H9 (cell line): ENCODE measurements around the gene TAOK1. TPM values are rescaled to one million over a fixed set of nuclear protein-coding genes. Genes with fewer than 3 reads are reported as not detected.
A peak's percentile ranks its signal among the peaks of the same experiment; 100 is the strongest.

Experiments
- DNase-seq: peaks from one replicate; pipeline ENCODE4 v3.0.0-alpha.2; 2017
- H2AFZ ChIP-seq: one replicate; pipeline ENCODE4 v1.6.1; 2013; ENCODE audit warnings: mild to moderate bottlenecking, low read length, control low read depth, moderate library complexity
- H2AK5ac ChIP-seq: 2 replicates; pipeline ENCODE4 v1.6.1; 2013; ENCODE audit warnings: low read length, control low read depth, mixed read lengths; ENCODE audit not compliant: insufficient read length
- H2BK120ac ChIP-seq: one replicate; pipeline ENCODE4 v1.6.1; 2013; ENCODE audit warnings: low read depth, mild to moderate bottlenecking, low read length, control low read depth, inconsistent platforms; ENCODE audit not compliant: poor library complexity, severe bottlenecking
- H2BK12ac ChIP-seq: 2 replicates; pipeline ENCODE4 v1.6.1; 2013; ENCODE audit warnings: low read length, control low read depth, mixed read lengths, low read depth; ENCODE audit not compliant: insufficient read length
- H2BK15ac ChIP-seq: 2 replicates; pipeline ENCODE4 v1.6.1; 2013; ENCODE audit warnings: low read depth, low read length, control low read depth
- H2BK20ac ChIP-seq: one replicate; pipeline ENCODE4 v1.6.1; 2013; ENCODE audit warnings: low read depth, mild to moderate bottlenecking, low read length, control low read depth, inconsistent platforms; ENCODE audit not compliant: poor library complexity, severe bottlenecking
- H2BK5ac ChIP-seq: 2 replicates; pipeline ENCODE4 v1.6.1; 2013; ENCODE audit warnings: low read length, control low read depth, mixed read lengths; ENCODE audit not compliant: insufficient read length
- H3K14ac ChIP-seq: 2 replicates; pipeline ENCODE4 v1.6.1; 2013; ENCODE audit warnings: low read length, control low read depth; ENCODE audit not compliant: insufficient read depth
- H3K18ac ChIP-seq: 2 replicates; pipeline ENCODE4 v1.6.1; 2013; ENCODE audit warnings: low read depth, mild to moderate bottlenecking, mixed read lengths, low read length, control low read depth; ENCODE audit not compliant: insufficient read length
- H3K23ac ChIP-seq: 2 replicates; pipeline ENCODE4 v1.6.1; 2013; ENCODE audit warnings: low read length, control low read depth, mixed read lengths, low read depth; ENCODE audit not compliant: insufficient read length
- H3K23me2 ChIP-seq: 2 replicates; pipeline ENCODE4 v1.6.1; 2013; ENCODE audit warnings: low read depth, mild to moderate bottlenecking, mixed read lengths, low read length, control low read depth; ENCODE audit not compliant: insufficient read length, poor library complexity, severe bottlenecking
- H3K27ac ChIP-seq: 2 replicates; pipeline ENCODE4 v1.5.1; 2013; ENCODE audit warnings: low read length, control low read depth, mixed read lengths, low read depth; ENCODE audit not compliant: insufficient read length
- H3K27me3 ChIP-seq: 2 replicates; pipeline ENCODE4 v1.6.1; 2013; ENCODE audit warnings: low read length, control low read depth, inconsistent platforms; ENCODE audit not compliant: insufficient read depth
- H3K4ac ChIP-seq: 2 replicates; pipeline ENCODE4 v1.6.1; 2013; ENCODE audit warnings: low read depth, mild to moderate bottlenecking, control low read depth, inconsistent platforms, low read length, moderate library complexity
- H3K4me1 ChIP-seq: 2 replicates; pipeline ENCODE4 v1.6.1; 2013; ENCODE audit warnings: low read length, control low read depth, inconsistent platforms; ENCODE audit not compliant: insufficient read depth
- H3K4me2 ChIP-seq: 2 replicates; pipeline ENCODE4 v1.6.1; 2013; ENCODE audit warnings: low read length, control low read depth, mixed read lengths; ENCODE audit not compliant: insufficient read length, insufficient read depth
- H3K56ac ChIP-seq: 2 replicates; pipeline ENCODE4 v1.6.1; 2013; ENCODE audit warnings: low read depth, mild to moderate bottlenecking, mixed read lengths, low read length, control low read depth; ENCODE audit not compliant: insufficient read length
- H3K79me1 ChIP-seq: 2 replicates; pipeline ENCODE4 v1.6.1; 2013; ENCODE audit warnings: low read depth, mild to moderate bottlenecking, moderate library complexity, low read length, control low read depth, inconsistent platforms; ENCODE audit not compliant: insufficient read depth, poor library complexity, severe bottlenecking
- H3K79me2 ChIP-seq: 2 replicates; pipeline ENCODE4 v1.6.1; 2013; ENCODE audit warnings: low read length, control low read depth, inconsistent platforms; ENCODE audit not compliant: insufficient read depth
- H3K9ac ChIP-seq: 2 replicates; pipeline ENCODE4 v1.6.1; 2013; ENCODE audit warnings: low read length, control low read depth, mixed read lengths; ENCODE audit not compliant: insufficient read length; ENCODE audit errors: extremely low read depth
- H3K9me3 ChIP-seq: one replicate; pipeline ENCODE4 v1.6.1; 2013; ENCODE audit warnings: low read depth, low read length, inconsistent platforms; ENCODE audit not compliant: control insufficient read depth
- H3T11ph ChIP-seq: one replicate; pipeline ENCODE4 v1.6.1; 2013; ENCODE audit warnings: mild to moderate bottlenecking, low read length, control low read depth, inconsistent platforms
- H4K20me1 ChIP-seq: one replicate; pipeline ENCODE4 v1.6.1; 2013; ENCODE audit not compliant: control insufficient read depth, insufficient read length, insufficient read depth
- H4K5ac ChIP-seq: 2 replicates; pipeline ENCODE4 v1.6.1; 2013; ENCODE audit warnings: low read depth, mild to moderate bottlenecking, mixed read lengths, low read length, control low read depth; ENCODE audit not compliant: insufficient read length
- H4K8ac ChIP-seq: replicated peaks from 2 replicates; pipeline ENCODE4 v1.6.1; 2013; ENCODE audit warnings: low read length, control low read depth, mixed read lengths, low read depth; ENCODE audit not compliant: insufficient read length
- H4K91ac ChIP-seq: 2 replicates; pipeline ENCODE4 v1.6.1; 2013; ENCODE audit warnings: low read depth, mild to moderate bottlenecking, moderate library complexity, mixed read lengths, low read length, control low read depth; ENCODE audit not compliant: insufficient read length
- H3K27ac Mint-ChIP-seq, 3 experiments: 2 replicates in 2 of 3; 3 replicates in 1 of 3; pipeline ENCODE4 v1.8.0; 2020 to 2021; ENCODE audit warnings: mixed read lengths in 3 of 3, mild to moderate bottlenecking in 1 of 3, moderate library complexity in 1 of 3
- H3K27me3 Mint-ChIP-seq: 2 replicates; pipeline ENCODE4 v1.8.0; 2021; ENCODE audit warnings: low read depth, mild to moderate bottlenecking, moderate library complexity, mixed read lengths
- H3K36me3 Mint-ChIP-seq, 3 experiments: 2 replicates in 2 of 3; 3 replicates in 1 of 3; pipeline ENCODE4 v1.8.0; 2020 to 2021; ENCODE audit warnings: low read depth in 3 of 3, mixed read lengths in 3 of 3; ENCODE audit not compliant: insufficient read depth in 1 of 3
- H3K4me1 Mint-ChIP-seq, 2 experiments: 2 replicates each; pipeline ENCODE4 v1.8.0; 2020; ENCODE audit warnings: mixed read lengths in 2 of 2
- H3K4me3 Mint-ChIP-seq, 2 experiments: 2 replicates in 1 of 2; 3 replicates in 1 of 2; pipeline ENCODE4 v1.8.0; 2020 to 2021; ENCODE audit warnings: mild to moderate bottlenecking in 2 of 2, mixed read lengths in 2 of 2, moderate library complexity in 1 of 2
- H3K9me3 Mint-ChIP-seq, 2 experiments: 2 replicates in 1 of 2; 3 replicates in 1 of 2; pipeline ENCODE4 v1.8.0; 2020; ENCODE audit warnings: mild to moderate bottlenecking in 2 of 2, mixed read lengths in 2 of 2, moderate library complexity in 1 of 2
- CTCF ChIP-seq: fragments of 200-600 bp; sonication (generic); conservative IDR thresholded peaks from 3 replicates; pipeline ENCODE4 v1.8.0; 2021; ENCODE audit warnings: antibody characterized with exemption, mild to moderate bottlenecking
- WGBS: extraction: QIAGEN DNeasy Blood & Tissue Kit; methylation state at CpG from one replicate; pipeline ENCODE4 v1.1.7; 2013; ENCODE audit warnings: missing lambda C conversion rate, low lambda C conversion rate, mixed read lengths; ENCODE audit not compliant: insufficient read length; ENCODE audit errors: extremely low coverage; 5-methylcytosine and 5-hydroxymethylcytosine counted together
- total RNA-seq: library from RNA; stranded (reverse); gene quantifications from 2 replicates; pipeline ENCODE4 v1.2.1, GENCODE V29; 2021

The TAOK1 gene
- total RNA-seq, 1 experiment from 2014 or later, result 93.0 TPM

GRCh38 chr17:29574732-29575510 lies 184.8 kb downstream of the TAOK1 start:
- Histone ChIP-seq H3K18ac (no peak overlapping the region), H4K8ac (no peak overlapping the region), H3K79me2 (no peaks in the 10 kb centered on the region), H3K9ac (no peak overlapping the region), H2BK20ac (no peak overlapping the region), H2BK120ac (no peak overlapping the region), H2BK12ac (no peak overlapping the region), H3K79me1 (no peaks in the 10 kb centered on the region), H2AK5ac (no peak overlapping the region), H3K14ac (no peak overlapping the region), H4K91ac (no peak overlapping the region), H3K9me3 (no peaks in the 10 kb centered on the region), H2BK15ac (no peak overlapping the region), H3K27ac (no peak overlapping the region), H3K27me3 (no peaks in the 10 kb centered on the region), H3K4me1 (no peaks in the 10 kb centered on the region), H3K23me2 (peaks cover 2% of the 10 kb centered on the region), H2AFZ (no peak overlapping the region), H3T11ph (no peak overlapping the region), H3K23ac (no peak overlapping the region), H3K4ac (no peak overlapping the region), H4K5ac (no peak overlapping the region), H3K4me2 (no peak overlapping the region), H4K20me1 (peaks cover 2% of the 10 kb centered on the region), H2BK5ac (no peak overlapping the region), H3K56ac (no peak overlapping the region)
- Mint-ChIP-seq H3K27ac (no peak overlapping the region), H3K36me3 (peaks cover 15 to 58% (median 45%) of the 10 kb centered on the region in 3 experiments), H3K4me3 (no peak overlapping the region; a peak in 1 of 5 replicates), H3K9me3 (no peaks in the 10 kb centered on the region), H3K4me1 (peaks cover 0 to 9% of the 10 kb centered on the region in 2 experiments; a peak in 3 of 4 replicates), H3K27me3 (peaks cover 11% of the 10 kb centered on the region)
- no peak for TF ChIP-seq CTCF
- no CpG with 5 or more reads among the region's 17 CpGs for WGBS
- peak; percentile 37 for DNase-seq
